SK-N-MC (cell line): ENCODE measurements around the gene TAC3.

ENCODE experiments used
- EZH2 ChIP-seq: fragments of 200-600 bp; sonication (generic); IDR thresholded peaks from one replicate; pipeline ENCODE4 v1.6.1; 2017; ENCODE audit warnings: antibody characterized with exemption
- FOXP2 ChIP-seq: optimal IDR thresholded peaks from 2 replicates; pipeline ENCODE3; 2011; ENCODE audit warnings: mild to moderate bottlenecking, moderate library complexity; ENCODE audit not compliant: insufficient read depth; ENCODE audit errors: extremely low read length, control extremely low read depth
- POLR2AphosphoS5 ChIP-seq: IDR thresholded peaks from 2 replicates; pipeline ENCODE4 v1.6.1; 2012; ENCODE audit warnings: mild to moderate bottlenecking, low read depth, low read length, borderline replicate concordance

DNA sequence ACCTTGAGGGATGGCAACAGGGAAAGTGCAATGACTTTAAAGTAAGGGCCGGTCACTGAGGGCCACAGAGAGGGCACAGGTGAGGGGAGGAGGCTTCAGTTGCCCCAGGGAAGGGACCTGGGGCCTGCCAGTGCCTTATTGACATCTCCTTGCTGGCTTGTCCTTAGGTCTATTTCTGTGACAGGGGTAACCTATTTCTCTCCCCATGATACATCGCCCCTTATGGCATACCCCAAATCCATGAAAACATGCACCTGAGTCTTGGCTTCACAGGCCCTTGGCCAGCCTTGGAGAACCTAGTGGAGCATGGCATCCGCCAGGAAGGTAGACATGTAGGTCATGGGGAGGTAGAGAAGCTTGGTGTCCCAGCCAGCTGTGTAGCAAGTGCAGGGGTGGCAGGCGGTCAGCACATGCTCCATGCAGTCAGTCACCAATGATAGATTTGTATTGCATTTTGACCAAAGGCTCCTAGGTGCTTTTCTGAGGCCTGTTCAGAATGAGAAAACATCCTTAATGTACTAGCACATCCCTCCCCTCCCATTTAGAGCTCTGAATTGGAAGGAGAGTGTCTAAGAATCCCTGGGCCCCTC, 35.3 kb downstream of the TAC3 start:
- TF ChIP-seq POLR2AphosphoS5 (no peak), FOXP2 (no peak), EZH2 (no peak)
